Urothelium cell line (cell line): ENCODE results near the gene KLK10.
A peak's percentile ranks its signal among the peaks of the same experiment; 100 is the strongest.

Experiments
- DNase-seq: peaks from one replicate; pipeline ENCODE4 v3.0.0; 2011; ENCODE audit warnings: low spot score, mixed read lengths
- FAIRE-seq: peaks from 2 replicates; lab custom pipeline; 2011; peaks lifted over from hg19 to GRCh38; lab: Jason Lieb, UNC

KLK10 gene

DNA sequence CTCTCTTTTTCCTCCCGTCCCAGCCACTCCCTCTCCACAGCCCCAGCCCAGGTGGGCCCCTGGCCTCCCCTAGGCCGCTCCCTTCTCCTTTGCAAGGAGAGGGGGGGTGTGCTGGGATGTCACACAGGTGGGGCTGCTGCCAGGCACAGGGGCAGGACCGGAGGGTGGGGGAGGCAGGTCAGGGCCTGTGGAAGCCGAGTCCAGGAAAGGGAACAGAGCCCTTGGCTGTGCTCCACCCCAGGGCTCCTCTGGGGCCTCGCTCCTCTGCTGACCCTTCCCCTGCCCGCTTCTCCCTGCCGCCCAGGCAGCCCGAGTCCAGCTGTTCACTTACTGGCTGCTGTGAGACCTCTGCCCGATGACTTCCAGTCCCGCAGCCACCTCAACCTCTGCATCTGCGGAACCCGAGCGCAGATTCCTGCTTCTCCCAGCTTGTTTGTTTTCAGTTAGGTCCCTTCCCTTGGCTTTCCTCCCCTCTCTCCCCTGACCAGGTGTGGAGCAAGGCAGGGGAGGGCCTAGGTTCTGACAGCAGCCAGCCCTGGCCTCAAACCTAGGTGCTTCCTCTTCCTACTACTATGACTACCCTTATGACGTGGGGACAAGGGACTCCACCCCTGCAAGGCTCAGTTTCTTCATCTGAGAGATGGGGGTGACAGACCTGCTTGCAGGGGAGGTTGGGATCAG lies 7.8 kb upstream of the KLK10 start:
- FAIRE-seq, result no peak
- no peak for DNase-seq

DNA sequence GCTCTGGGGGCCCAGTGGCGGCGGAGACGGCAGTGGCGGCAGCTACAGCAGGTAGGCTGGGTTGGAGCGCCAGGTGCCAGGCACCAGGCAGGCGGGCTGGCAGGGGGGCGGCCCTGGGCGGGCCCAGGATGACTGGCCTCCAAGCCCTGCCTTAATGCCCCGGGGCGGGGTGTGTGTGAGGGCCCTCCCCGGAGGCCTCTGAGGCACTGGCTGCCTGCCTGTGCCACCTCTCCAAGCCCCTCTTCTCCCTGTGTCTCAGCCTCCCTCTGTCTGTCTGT lies 7.0 kb upstream of the KLK10 start, which contains the start of gene KLK11:
Gene KLK11, minus strand, starts transcription at position 63 of the 278 bp plus-strand sequence. CDS start 985 bp downstream, outside the sequence.
- FAIRE-seq, result no peak
- DNase-seq, result no peak

DNA sequence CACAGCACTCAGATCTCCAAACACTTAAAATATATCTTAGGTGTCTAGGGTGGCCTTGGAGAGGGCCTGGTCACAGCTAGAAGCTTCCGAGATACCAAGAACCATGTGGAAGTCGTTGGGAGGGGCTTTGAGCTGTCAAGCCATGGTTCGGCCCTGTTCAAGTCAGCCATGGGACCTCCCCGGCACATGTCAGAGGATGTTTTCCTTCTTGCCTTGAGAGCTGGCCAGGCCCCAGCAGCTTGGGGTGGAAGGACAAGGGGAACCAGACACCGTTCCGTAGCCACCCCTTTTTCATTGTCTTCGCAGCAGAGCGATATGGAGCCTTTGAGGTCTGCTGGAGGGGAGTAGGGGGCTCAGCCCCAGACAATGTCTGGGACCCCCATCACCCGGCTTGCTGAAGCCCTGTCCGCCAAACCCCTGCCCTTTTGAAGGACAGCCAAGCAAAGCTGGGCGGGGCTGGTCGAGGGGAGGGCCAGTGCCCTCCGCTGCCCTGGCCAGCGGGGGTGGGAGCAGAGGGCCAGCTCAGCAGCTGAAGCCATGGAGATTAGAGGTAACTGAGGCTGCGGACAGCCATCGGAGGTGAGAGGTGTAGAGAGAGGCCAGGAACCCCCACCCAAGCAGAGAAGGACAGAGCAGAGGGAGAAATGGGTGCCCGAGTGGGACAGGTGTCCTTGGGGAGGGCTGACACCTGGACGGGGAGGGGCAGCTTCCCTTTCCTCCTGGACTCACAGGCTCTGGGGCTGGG lies 6.5 kb upstream of the KLK10 start:
- FAIRE-seq (no peak), DNase-seq (no peak)

DNA sequence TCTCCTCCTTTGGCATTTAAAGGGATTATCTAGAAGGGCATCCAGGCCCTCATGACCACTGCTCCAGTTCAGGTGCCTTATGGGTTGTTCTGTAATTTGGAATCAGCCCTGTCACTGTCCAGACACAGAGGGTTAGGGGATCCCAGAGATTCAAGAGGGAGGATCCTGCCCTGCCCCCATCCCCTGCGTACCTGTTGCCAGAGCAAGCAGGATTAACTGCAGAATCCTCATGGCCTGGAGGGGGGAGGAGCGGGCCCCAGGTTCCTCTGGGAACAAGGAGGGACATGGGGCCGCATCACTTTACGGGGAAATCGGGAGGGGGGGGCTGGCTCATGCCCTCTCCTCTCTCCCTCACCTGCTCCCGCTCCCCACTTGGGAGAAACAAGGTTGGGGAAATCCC lies 5.9 kb upstream of the KLK10 start:
- FAIRE-seq (no peak), DNase-seq (no peak)

DNA sequence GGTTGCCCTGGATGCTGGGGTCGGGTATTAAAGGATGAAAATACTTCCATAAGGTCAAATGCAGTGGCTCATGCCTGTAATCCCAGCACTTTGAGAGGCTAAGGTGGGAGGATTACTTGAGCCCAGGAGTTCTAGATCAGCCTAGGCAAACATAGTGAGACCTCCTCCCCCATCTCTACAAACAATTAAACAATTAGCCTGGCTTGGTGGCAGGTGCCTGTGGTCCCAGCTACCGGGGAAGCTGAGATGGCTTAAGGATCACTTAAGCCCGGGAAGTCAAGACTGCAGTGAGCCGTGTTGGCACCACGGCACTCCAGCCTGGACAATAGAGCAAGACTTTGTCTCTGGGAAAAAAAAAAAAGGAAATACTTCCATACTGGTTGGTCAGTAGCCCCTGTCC lies 5.4 kb upstream of the KLK10 start:
- no peak for DNase-seq

DNA sequence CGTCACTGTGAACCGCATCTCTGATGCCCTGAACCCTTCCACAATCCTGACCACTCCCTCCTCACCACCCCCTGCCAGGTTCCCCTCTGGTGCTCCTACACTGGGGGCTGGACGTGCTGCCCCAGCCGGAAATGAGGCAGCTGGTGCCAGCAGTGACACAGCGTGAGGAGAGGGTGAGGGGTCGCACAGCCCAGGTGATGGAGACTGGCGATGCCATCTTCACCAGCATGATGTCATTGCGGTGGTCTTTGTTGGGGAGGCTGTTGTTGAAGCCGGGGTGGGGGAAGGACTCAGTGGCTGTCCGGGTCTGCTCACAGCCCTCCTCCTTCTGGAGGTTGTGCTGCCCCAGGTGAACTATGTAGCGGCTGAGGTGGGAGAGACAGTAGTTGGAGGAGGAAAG lies 4.4 kb upstream of the KLK10 start:
- DNase-seq (no peak), FAIRE-seq (no peak)

More for the DNA sequence above, 5.4 kb upstream of the KLK10 start:
- no peak for FAIRE-seq

DNA sequence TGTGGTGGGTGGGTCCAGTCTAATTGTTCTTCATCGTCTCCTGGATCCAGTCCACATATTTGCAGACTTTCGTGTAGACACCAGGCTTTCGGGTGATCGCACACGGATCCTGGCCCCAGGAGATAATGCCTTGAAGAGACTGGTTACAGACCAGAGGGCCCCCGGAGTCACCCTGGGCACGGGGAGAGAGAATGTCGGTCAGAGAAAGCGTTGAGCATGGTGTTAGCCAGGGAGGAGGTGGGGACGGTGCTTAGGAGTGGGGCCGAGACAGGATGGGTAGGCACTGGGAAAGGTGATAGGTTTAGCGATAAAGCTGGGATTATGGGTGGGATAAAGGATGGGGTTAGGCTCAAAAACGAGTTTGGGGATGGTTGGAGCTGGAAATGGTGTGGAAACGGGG lies 3.0 kb upstream of the KLK10 start:
- FAIRE-seq (no peak), DNase-seq (no peak)

DNA sequence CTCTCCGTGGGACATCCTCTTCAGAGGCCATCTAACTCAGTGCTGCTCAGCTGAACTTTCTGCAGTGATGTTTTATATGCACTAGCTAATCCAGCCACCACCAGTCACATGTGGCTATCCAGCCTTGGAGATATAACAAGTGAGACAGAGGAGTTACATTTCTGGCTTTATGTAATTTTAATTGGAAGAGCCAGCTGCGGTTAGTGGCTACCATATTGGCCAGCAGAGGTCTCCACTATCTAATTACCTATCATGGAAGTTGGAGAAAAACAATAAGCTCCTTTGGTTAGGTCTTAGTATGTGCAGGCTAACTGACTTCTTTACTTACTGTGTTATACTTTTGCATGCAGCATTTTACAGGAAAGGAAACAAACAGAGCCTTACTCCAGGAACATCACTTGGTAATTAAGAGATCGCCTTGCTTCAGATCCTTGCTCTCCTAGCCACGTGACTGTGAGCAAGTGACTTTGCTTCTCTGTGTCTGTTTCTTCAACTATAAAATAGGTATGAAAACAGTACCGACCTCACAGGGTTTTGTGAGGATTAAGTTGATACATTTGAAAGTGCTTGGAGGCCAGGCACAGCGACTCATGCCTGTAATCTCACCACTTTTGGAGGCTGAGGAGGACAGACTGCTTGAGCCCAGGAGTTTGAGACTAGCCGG lies 1.6 kb upstream of the KLK10 start:
- no peak for FAIRE-seq
- no peak for DNase-seq

DNA sequence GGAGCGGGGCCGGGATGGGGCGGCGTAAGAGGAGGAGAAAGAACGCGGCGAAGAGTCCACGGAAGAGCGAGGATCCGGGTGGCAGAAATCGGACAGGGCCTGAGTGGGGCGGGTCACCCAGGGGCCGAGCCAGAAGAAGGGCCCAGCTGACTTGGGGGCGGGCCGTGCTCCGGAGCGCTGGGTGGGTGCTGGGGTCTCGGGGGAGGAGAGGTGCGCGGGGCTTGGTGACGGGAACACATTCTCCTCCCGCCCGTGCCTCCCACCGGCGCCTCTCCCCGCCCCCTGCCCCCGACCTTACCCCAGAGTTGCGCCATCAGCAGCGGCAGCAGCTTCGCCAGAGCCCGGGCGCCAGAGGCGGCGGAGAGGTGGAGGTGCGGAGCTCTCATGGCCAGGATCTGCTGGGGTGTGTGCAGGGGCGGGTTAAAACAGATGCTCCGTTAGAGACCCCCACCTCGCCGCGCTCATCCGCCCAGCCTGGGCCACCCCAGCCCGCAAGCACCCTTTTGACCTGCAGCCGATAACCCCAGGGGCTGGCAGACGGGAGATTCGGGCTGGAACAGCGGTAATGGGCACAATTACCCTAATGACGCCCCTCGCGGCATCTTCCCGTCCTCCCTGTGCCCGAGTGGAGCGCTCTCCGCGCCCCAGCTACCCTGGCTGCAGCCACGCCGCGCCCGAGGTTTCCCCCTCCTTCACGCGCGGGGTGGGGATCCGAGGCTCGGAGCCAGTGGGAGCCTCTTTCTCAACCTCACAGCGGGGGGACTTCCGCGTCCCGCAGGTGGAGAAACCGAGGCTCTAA lies 565 bp downstream of the KLK10 start:
- FAIRE-seq (no peak), DNase-seq (no peak)

DNA sequence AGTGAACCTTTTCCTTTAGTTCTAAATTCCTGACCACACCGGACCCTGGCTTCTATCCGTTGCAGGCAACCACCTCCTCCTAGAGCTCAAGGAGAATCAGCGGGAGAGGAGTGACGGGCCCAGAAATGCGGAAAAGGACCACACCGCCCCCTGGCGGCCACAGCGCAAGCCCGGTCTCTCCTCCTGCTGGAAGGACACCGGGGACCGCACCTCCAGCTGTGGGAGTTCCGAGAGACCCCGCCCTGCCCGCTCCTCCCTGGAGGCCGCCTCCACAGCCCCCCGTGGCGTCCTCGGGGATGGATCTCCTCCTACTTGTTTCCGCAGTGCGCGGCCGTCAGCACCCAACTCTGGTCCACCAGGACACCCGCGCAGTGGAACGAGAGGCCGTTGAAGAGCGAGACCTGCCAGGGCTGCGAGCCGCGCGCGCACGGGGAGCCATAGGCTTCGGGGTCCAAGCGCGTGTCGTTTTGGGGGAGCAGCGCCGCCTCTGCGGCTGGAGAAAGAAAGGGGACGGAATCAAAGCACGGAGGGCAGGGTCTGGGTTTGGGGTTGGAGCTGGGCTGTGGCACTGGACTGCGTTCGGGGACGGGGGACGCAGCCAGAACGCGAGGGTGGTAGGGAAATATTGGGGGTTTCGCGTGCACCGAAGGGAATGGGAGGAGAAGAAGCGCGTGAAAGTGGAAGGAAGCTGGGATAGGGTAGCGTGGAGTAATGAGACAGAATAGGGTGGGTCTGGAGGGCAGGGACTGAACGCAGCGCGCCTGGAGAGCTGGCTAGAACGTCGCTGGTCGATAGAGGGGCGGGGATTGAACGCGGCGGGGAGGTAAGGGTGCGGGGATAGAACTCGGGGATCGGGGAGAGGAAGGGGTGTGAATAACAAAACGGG lies 2.5 kb downstream of the KLK10 start:
- DNase-seq (peak; percentile 67), FAIRE-seq (no peak)

DNA sequence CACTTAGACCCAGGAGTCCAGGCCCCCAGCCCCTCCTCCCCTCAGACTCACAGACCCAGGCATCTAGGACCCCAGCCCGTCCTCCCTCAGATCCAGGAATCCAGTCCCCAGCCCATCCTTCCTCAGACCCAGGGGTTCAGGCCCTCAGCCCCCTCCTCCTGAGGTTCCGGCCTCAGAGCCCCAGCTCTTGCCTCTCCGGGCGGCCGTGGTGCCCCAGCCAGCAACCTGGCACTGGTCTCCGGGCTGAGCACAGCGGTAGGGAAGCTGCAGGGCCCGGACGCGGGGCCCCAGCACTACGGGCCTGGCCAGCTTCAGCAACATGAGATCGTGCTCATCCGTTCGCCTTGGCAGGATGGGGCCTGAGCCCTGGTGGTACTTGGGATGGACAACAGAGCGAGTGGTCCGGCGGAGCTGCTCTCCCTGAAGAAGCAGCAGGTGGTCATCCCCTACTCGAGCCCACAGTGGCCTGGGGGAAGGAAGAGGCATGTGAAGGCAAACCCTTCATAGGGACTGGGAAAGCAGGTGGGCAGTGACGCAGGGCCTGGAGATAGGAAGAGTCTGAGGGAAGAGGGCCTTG lies 3.7 kb downstream of the KLK10 start:
- DNase-seq (no peak), FAIRE-seq (no peak)

DNA sequence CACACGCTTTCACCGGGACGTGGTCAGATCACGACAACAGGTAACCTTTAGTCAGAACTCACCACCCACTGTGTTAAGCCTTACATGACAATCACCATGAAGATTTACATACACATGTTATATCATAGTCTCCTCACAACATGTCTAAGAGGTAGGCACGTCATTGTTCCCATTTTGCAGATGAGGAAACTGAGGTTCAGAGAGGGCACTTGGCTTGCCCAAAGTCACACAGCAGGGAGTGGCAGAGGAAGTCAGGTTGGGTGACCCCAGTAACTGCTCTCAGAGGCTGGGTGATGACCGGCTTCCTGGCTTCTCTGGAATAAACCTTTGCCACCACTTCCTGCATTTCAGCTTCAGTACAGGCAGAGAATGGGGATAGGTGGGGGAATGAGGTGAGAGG lies 5.3 kb downstream of the KLK10 start:
- FAIRE-seq (no peak), DNase-seq (no peak)

DNA sequence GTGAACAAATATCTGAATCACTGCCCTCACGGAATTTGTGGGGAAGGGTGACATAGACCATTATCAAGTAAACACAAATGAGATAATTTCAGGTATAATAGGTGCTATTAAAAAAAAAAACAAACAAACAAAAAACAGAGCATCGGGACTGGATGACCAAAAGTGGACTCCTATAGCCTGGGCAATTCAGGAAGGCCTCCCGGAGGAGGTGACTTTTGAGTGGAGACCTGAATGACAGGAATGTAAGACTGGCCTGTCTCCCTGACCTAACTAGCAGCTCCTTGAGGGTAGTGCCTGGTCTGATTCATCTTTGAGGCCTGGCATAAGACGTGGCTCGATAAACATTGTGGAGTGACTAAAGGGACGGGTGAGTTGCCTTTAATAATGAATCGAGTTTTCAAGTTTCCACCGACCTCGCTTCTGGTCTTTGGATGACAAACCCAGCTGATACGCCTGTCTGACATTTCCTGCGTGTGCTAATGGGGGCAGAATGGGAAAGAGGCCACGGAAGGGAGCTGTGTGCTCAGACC lies 6.8 kb downstream of the KLK10 start:
- DNase-seq, result no peak
- FAIRE-seq, result no peak

DNA sequence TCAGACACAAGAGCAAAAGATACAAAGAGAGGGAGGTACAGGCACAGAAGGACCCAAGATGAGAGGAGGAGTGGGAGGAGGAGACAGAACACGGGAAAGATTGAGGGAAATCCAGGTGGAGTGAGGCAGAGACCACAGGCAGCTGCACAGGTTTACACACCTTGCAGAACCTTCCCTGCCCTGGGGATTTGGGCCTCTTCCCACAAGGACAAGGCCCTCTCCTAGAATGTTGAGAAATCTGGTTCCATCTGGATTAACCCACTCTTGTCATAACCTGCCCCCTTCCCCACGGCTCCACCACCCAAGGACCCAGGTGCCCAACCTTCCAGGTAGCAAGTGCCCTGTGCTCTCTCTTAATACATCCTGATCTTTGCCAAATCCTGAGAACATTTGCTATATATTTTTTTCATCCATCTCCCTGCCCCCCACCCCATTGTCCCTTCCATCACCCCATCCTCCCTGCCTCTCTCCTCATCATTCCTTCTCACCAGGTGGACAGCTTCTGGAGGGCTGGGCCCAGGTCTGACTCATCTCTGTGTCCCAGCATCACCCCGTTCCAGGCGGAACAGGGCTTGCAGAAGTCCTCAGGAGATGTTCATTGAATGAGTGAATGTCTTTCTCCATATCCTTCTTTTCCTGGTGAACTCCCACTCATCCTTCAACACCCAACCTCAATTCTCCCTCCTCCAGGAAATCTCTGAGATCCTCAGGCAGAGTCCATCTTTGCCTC lies 9.3 kb downstream of the KLK10 start:
- DNase-seq (no peak), FAIRE-seq (no peak)

DNA sequence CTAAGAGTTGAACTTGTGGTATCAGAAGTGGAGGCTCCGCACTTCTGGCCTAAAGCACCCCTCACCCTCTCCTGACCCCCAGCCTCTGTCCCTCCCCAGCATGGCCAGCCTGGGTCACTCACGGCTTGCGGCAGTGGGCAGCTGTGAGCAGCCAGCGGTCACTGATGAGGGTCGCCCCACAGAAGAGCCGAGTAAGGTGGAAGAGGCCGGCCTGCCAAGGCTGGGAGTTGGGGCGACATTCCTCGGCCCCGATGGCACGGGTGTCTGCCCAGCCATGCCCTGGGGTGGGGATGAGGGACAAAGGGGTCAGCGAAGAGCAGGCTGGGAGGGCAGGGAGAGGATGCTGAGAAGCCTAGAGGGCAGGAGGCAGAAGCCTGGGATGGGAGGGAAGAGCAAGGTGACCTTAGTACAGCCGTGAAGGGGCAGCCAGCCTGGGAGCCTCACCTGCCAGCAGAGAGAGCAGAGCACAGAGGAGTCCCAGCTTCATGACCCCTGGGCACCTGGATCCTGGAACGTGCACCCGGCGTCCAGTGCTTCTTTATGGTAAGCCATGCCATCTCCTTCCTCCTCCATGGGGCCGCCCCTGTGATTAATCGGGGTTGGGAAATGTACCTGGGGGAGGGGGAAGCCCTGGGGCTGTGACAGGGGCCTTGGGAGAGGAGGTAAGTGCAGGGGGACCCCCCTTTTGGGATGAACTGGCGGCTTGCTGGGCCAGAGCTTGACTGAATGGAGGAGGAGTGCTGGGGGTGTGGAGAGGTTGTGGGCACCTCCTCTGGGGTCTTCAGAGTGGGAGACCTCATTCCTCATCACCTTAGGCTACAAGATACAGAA lies 10.2 kb downstream of the KLK10 start:
- FAIRE-seq (no peak), DNase-seq (no peak)

DNA sequence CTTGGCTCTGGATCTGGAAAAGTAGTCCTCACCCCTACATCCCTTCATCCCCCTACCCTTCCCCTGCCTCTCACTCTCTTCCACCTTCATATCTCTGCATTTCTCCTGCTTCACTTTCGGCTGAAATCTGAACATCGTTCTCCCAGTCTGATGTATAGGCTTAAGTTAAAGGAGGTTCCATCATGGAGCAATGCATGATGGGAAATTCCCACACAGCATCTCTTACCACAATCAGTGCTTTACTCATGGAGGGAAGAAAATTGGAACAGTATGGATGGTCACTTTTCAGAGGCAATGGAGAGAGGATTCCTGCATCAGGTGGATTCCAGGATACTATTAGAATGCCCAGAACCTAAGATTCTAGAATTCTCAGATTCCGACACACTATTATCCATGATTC lies 12.0 kb downstream of the KLK10 start:
- DNase-seq, result no peak
- FAIRE-seq, result no peak

DNA sequence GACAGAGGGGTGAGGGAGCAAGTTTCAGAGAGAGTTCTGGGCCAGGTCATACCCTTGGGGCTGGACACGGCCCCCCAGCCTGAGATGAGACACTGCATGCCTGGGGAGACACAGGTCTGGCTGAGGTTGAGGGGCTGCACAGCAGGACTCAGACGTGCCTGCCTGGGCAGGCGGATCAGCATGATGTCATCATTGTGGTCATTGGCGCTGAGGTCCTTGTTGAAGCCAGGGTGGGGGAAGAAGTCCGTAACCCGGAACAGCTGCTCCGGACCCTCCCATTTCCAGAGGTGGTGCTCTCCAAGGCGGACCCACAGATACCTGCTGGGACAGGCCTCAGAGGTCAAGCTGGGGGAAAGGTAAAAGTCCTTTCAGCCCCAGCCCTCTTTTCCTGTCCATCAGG lies 13.1 kb downstream of the KLK10 start:
- FAIRE-seq (peak; percentile 79), DNase-seq (no peak)

DNA sequence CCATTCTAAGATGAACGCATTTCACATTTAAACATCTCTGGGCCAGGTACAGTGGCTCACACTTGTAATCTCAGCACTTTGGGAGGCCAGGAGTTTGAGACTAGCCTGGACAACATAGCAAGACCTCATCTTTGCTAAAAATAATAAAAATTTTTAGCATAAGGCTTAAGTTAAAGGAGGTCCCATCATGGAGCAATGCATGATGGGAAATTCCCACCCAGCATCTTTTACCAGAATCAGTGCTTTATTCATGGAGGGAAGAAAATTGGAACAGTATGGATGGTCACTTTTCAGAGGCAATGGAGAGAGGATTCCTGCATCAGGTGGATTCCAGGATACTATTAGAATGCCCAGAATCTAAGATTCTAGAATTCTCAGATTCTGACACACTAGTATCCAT lies 14.3 kb downstream of the KLK10 start:
- no peak for DNase-seq
- no peak for FAIRE-seq
